Stomach (tissue), 4 donors: ENCODE measurements around the gene SCG3.

Source experiments
- EP300 ChIP-seq: sonication (generic); formaldehyde crosslinking; IDR thresholded peaks from one replicate; pipeline ENCODE4 v1.6.1; 2017; ENCODE audit warnings: antibody characterized with exemption
- POLR2A ChIP-seq, 4 donors: fragments of 450-650 bp; IDR thresholded peaks; one replicate each; pipeline ENCODE4 v1.6.1; 2016; ENCODE audit warnings: antibody characterized with exemption in 4 of 4, control low read depth in 2 of 4, mild to moderate bottlenecking in 1 of 4, moderate library complexity in 1 of 4

- TF ChIP-seq EP300, result no peak
- no peak for TF ChIP-seq POLR2A (IDR thresholded peaks at IDR 0.05)
Measured at GRCh38 chr15:51724199-51724598, 42.9 kb downstream of the SCG3 start.
